Fibroblast of lung (primary cell): ENCODE results near the gene CD302. TPM values are rescaled to one million over a fixed set of nuclear protein-coding genes. Genes with fewer than 3 reads are reported as not detected.
A peak's percentile ranks its signal among the peaks of the same experiment; 100 is the strongest.

ENCODE experiments used
- DNase-seq, 2 donors: peaks; one replicate each; pipeline versions ENCODE4 v3.0.0 to v3.0.0-alpha.2; 2010; ENCODE audit warnings: low read depth in 2 of 2
- H2AFZ ChIP-seq: 2 replicates; pipeline ENCODE4 v1.5.1; 2012; ENCODE audit warnings: low read length, control low read depth, inconsistent platforms
- H3K27ac ChIP-seq: 2 replicates; pipeline ENCODE4 v1.5.1; 2011; ENCODE audit warnings: low read length, control low read depth; ENCODE audit not compliant: insufficient read depth
- H3K27me3 ChIP-seq: 2 replicates; pipeline ENCODE4 v1.5.1; 2011; ENCODE audit warnings: mild to moderate bottlenecking, low read length; ENCODE audit not compliant: control insufficient read depth, insufficient read depth
- H3K36me3 ChIP-seq: 2 replicates; pipeline ENCODE4 v1.5.1; 2011; ENCODE audit warnings: low read length; ENCODE audit not compliant: control insufficient read depth, insufficient read depth
- H3K4me1 ChIP-seq: 2 replicates; pipeline ENCODE4 v1.5.1; 2011; ENCODE audit warnings: low read length; ENCODE audit not compliant: control insufficient read depth, insufficient read depth; ENCODE audit errors: extremely low read depth
- H3K4me2 ChIP-seq: 2 replicates; pipeline ENCODE4 v1.5.1; 2011; ENCODE audit warnings: low read length, control low read depth; ENCODE audit not compliant: insufficient read depth; ENCODE audit errors: extremely low read depth
- H3K4me3 ChIP-seq, 4 experiments: fragments of 200-600 bp in 1 of 4; sonication (generic) in 1 of 4; replicated peaks in 1 of 4; 2 replicates each; pipeline ENCODE4 v1.5.1; 2011 to 2016; ENCODE audit warnings: low read length in 4 of 4, low read depth in 3 of 4, mild to moderate bottlenecking in 3 of 4, control low read depth in 2 of 4, inconsistent platforms in 1 of 4, mixed read lengths in 1 of 4; ENCODE audit not compliant: insufficient read depth in 1 of 4; ENCODE audit errors: control extremely low read depth in 1 of 4
- H3K79me2 ChIP-seq: 2 replicates; pipeline ENCODE4 v1.5.1; 2012; ENCODE audit warnings: mild to moderate bottlenecking, low read length, inconsistent platforms; ENCODE audit not compliant: control insufficient read depth, insufficient read depth
- H3K9ac ChIP-seq: 2 replicates; pipeline ENCODE4 v1.5.1; 2011; ENCODE audit warnings: mild to moderate bottlenecking, low read length, control low read depth; ENCODE audit not compliant: insufficient read depth
- H3K9me3 ChIP-seq: 2 replicates; pipeline ENCODE4 v1.5.1; 2012; ENCODE audit warnings: low read depth, low read length; ENCODE audit not compliant: control insufficient read depth, insufficient read depth
- H4K20me1 ChIP-seq: 2 replicates; pipeline ENCODE4 v1.5.1; 2011; ENCODE audit warnings: low read length; ENCODE audit not compliant: control insufficient read depth, insufficient read depth; ENCODE audit errors: extremely low read depth
- EZH2 ChIP-seq: IDR thresholded peaks from 2 replicates; pipeline ENCODE4 v1.5.1; 2012; ENCODE audit warnings: low read length, control low read depth, mild to moderate bottlenecking; ENCODE audit errors: missing control alignments
- polyA minus RNA-seq: library from RNA; depleted of rRNA, polyadenylated mRNA; stranded (reverse); fragments of >200 nt; gene quantifications from 2 replicates; pipeline ENCODE4 v1.2.3, GENCODE V29; 2011; ENCODE audit warnings: low replicate concordance
- polyA plus RNA-seq, 2 donors: library from polyadenylated mRNA; depleted of rRNA in 1 of 2; stranded (reverse) in 1 of 2; unstranded in 1 of 2; fragments of >200 nt; gene quantifications; 2 replicates each; pipeline ENCODE4 v1.2.1, GENCODE V29; 2011 to 2012; ENCODE audit warnings: missing spikeins in 1 of 2
- total RNA-seq: library from RNA; depleted of rRNA; stranded (reverse); fragments of >200 nt; gene quantifications from 2 replicates; pipeline ENCODE4 v1.2.1, GENCODE V29; 2014
- TF ChIP-seq, protein P1 (sequence below), 2 donors: IDR thresholded peaks in 1 of 2; conservative IDR thresholded peaks in 1 of 2; 1 replicate in 1 of 2; 2 replicates in 1 of 2; pipeline ENCODE4 v1.5.1; 2011 to 2012; ENCODE audit warnings: low read length in 2 of 2, control low read depth in 1 of 2, inconsistent platforms in 1 of 2, low read depth in 1 of 2, mild to moderate bottlenecking in 1 of 2

CD302 gene, protein sequence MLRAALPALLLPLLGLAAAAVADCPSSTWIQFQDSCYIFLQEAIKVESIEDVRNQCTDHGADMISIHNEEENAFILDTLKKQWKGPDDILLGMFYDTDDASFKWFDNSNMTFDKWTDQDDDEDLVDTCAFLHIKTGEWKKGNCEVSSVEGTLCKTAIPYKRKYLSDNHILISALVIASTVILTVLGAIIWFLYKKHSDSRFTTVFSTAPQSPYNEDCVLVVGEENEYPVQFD
- total RNA-seq: 9.4 and 15.9 TPM in 2 replicates
- 13.7 and 19.1 TPM in 2 replicates for polyA plus RNA-seq
- polyA plus RNA-seq (2012): 5.4 and 8.7 TPM in 2 replicates
- 1.3 and 1.9 TPM in 2 replicates for polyA minus RNA-seq

DNA sequence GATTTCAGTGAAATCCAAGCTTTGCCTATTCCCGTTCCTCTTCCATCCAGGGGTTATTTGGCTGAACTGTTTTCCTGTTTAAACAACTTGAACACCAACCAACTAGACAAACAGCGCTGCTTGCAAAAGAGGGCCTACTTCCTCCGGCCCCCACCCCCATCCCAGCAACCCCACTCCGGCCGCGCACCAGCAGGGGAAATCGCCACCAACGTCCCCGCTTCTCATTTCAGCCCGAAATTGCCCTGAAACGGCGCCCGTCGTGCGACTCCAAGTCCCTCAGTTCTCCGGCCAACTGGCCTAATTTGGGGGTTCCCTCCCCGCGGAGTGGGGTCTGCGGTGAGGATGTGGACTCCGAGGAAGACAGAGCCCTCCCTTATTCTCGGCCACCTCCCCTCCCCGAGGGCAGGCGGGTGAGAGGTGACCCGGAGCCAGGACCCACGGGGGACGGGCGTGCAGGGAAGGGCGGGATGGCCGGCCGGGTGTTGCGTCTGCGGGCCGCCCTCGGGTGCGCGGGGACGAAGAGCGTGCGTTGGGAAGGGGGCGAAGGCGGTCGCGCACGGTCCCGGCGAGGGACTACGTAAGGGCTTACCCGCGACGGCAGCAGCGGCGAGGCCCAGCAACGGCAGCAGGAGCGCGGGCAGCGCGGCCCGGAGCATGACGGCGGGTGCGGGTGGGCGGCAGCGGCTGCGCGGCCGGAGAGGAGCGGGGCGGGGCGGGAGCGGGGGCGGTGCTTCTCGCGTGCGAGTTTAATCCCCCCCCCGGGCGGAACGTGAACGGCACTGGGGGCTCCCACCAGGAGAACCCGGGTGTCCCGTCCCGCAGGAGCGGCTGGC is at the start of gene CD302:
TSS of gene CD302 (minus strand) at position 666 of the 833 bp plus-strand sequence. CDS start at position 656, 10 bp downstream.
- peak within 1 kb of the TSS; percentile 87 for H2AFZ ChIP-seq
- H3K4me2 ChIP-seq: peak within 1 kb of the TSS; percentile 85
- peak within 1 kb of the TSS; percentile 73 to 92 (median 86) for H3K4me3 ChIP-seq
- peak within 1 kb of the TSS; percentile 65 for H3K9ac ChIP-seq
- peak; percentile 62 to 66 for DNase-seq
- H3K79me2 ChIP-seq: peaks cover 2% of the 10 kb centered on the region
- H3K9me3 ChIP-seq: no peaks in the 10 kb centered on the region
- no peaks in the 10 kb centered on the region for H4K20me1 ChIP-seq
- H3K4me1 ChIP-seq: peaks cover 5% of the 10 kb centered on the region
- TF ChIP-seq, protein P1, sequence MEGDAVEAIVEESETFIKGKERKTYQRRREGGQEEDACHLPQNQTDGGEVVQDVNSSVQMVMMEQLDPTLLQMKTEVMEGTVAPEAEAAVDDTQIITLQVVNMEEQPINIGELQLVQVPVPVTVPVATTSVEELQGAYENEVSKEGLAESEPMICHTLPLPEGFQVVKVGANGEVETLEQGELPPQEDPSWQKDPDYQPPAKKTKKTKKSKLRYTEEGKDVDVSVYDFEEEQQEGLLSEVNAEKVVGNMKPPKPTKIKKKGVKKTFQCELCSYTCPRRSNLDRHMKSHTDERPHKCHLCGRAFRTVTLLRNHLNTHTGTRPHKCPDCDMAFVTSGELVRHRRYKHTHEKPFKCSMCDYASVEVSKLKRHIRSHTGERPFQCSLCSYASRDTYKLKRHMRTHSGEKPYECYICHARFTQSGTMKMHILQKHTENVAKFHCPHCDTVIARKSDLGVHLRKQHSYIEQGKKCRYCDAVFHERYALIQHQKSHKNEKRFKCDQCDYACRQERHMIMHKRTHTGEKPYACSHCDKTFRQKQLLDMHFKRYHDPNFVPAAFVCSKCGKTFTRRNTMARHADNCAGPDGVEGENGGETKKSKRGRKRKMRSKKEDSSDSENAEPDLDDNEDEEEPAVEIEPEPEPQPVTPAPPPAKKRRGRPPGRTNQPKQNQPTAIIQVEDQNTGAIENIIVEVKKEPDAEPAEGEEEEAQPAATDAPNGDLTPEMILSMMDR (conservative IDR thresholded peaks at IDR 0.05 in 1 of 2, IDR thresholded peaks at IDR 0.05 in 1 of 2; ENCODE audit: low read depth in 1 of 2, low read length in 2 of 2): no peak
- TF ChIP-seq EZH2: no peak
- peaks cover 6% of the 10 kb centered on the region for H3K27me3 ChIP-seq
- no peaks in the 10 kb centered on the region for H3K36me3 ChIP-seq
- peak within 1 kb of the TSS; percentile 73 for H3K27ac ChIP-seq

DNA sequence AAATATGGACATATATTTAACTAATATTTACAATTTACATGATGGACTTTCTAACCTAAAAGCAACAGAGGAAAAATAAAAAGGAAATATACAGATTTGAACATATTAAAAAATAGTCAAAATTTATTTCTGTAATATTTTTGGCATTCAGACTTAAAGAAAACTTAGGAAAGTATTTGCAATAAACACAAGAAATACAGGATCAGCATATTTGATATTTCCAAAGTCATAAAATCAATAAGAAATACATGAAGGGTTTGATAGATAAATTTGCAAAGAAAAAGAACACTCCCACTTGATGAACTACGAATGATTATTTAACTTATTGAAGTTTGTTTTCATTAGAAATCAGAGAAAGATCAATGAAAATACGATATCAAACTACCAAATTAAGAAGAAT is 48.6 kb upstream of the CD302 start:
- no peak for TF ChIP-seq EZH2
- Histone ChIP-seq H3K27me3 (no peaks in the 10 kb centered on the region), H3K4me2 (no peak overlapping the region), H3K4me3 (no peak overlapping the region), H3K9me3 (no peaks in the 10 kb centered on the region), H3K9ac (no peak overlapping the region), H3K79me2 (no peaks in the 10 kb centered on the region), H3K27ac (no peak overlapping the region), H2AFZ (no peak overlapping the region), H3K36me3 (no peaks in the 10 kb centered on the region), H3K4me1 (no peaks in the 10 kb centered on the region), H4K20me1 (no peaks in the 10 kb centered on the region)
- no peak for DNase-seq

DNA sequence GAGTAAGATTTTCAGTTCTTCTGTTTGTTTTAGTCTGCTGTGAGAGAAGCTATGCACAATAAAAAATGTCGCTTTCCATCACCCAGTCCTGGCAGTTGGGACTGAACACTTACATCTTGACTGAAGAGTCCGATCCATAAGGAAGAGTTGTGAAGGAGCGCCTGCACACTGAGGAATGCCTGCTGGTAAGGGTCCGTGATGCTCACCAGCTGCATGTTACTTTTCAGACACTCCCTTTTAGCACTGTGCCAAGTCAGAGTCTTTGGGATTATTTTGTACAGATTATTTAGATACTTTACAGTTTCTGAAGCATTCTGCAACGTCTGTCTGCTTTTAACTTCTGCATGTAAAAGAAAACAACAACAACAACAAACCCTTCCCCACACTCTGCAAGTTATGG is 42.6 kb upstream of the CD302 start:
- Histone ChIP-seq H4K20me1 (no peaks in the 10 kb centered on the region), H3K27me3 (no peaks in the 10 kb centered on the region), H3K4me2 (no peak overlapping the region), H2AFZ (peak overlapping the region; percentile 39), H3K9me3 (no peaks in the 10 kb centered on the region), H3K9ac (no peak overlapping the region), H3K4me1 (no peaks in the 10 kb centered on the region), H3K36me3 (no peaks in the 10 kb centered on the region), H3K79me2 (no peaks in the 10 kb centered on the region), H3K27ac (no peak overlapping the region), H3K4me3 (no peak overlapping the region)
- no peak for TF ChIP-seq EZH2
- TF ChIP-seq, protein P1 (conservative IDR thresholded peaks at IDR 0.05 in 1 of 2, IDR thresholded peaks at IDR 0.05 in 1 of 2; ENCODE audit: low read depth in 1 of 2, low read length in 2 of 2): no peak
- no peak for DNase-seq
